Measurements from ENCODE around the gene RPL36.

DNA sequence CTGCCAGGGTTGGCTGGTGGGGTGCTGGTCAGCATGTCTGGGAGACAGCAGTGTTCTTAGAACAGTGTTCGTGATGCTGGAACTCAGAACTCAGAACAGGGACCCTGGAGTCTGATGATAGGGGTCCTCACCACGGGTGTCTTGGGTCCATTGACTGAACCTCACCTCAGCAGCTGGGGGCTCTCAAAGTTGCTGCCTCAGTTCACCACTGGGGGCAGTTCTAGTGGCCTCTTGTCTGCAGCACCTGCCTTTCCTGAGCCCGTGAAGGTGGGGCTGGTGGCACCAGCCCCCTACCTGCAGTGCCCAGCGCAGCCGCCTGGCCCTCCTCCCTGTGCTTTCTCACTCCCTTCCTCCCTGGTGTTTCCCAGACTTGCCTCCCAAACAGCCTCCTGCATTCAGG, 38.7 kb upstream of the RPL36 start:
- TF ChIP-seq, protein P1, sequence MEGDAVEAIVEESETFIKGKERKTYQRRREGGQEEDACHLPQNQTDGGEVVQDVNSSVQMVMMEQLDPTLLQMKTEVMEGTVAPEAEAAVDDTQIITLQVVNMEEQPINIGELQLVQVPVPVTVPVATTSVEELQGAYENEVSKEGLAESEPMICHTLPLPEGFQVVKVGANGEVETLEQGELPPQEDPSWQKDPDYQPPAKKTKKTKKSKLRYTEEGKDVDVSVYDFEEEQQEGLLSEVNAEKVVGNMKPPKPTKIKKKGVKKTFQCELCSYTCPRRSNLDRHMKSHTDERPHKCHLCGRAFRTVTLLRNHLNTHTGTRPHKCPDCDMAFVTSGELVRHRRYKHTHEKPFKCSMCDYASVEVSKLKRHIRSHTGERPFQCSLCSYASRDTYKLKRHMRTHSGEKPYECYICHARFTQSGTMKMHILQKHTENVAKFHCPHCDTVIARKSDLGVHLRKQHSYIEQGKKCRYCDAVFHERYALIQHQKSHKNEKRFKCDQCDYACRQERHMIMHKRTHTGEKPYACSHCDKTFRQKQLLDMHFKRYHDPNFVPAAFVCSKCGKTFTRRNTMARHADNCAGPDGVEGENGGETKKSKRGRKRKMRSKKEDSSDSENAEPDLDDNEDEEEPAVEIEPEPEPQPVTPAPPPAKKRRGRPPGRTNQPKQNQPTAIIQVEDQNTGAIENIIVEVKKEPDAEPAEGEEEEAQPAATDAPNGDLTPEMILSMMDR (IDR thresholded peaks at IDR 0.05) = no peak
- no peak for TF ChIP-seq POLR2A (IDR thresholded peaks at IDR 0.05)

All from Peyer's patch (tissue), 4 donors.